Measurements from ENCODE around the gene FAM110D.

Gene FAM110D

GRCh38 chr1:26155370-26156284 is 3.3 kb upstream of the FAM110D start:
- TF ChIP-seq CTCF (IDR thresholded peaks at IDR 0.05; ENCODE audit: low read length): no peak
- TF ChIP-seq EZH2 (IDR thresholded peaks at IDR 0.05; ENCODE audit: borderline replicate concordance, low read length): no peak
- H3K4me3 ChIP-seq (ENCODE audit: low read depth, low read length, poor library complexity, severe bottlenecking): no peak overlapping the region
- no peaks in the 10 kb centered on the region for H3K79me2 ChIP-seq (ENCODE audit: insufficient read depth, low read length)
- peaks cover 6% of the 10 kb centered on the region; the same call in 1 of the 2 replicates for H3K27me3 ChIP-seq (ENCODE audit: insufficient read depth, low read length)
- H3K36me3 ChIP-seq (ENCODE audit: insufficient read depth, low read length): no peaks in the 10 kb centered on the region
- H3K9ac ChIP-seq (ENCODE audit: low read length): no peak overlapping the region
- H3K4me1 ChIP-seq (ENCODE audit: insufficient read depth, low read length, severe bottlenecking): no peaks in the 10 kb centered on the region
- H2AFZ ChIP-seq (ENCODE audit: low read length): no peak overlapping the region
- no peaks in the 10 kb centered on the region for H3F3A ChIP-seq (ENCODE audit: insufficient read depth, low read length)
- H3K4me2 ChIP-seq (ENCODE audit: low read length): no peak overlapping the region
- H3K27ac ChIP-seq (ENCODE audit: low read depth, low read length, poor library complexity, severe bottlenecking): no peak overlapping the region
- H3K9me2 ChIP-seq (ENCODE audit: low read depth, low read length): no peaks in the 10 kb centered on the region
- no peaks in the 10 kb centered on the region for H3K9me3 ChIP-seq (ENCODE audit: low read length)
- H4K20me1 ChIP-seq (ENCODE audit: insufficient read depth, low read length): no peaks in the 10 kb centered on the region

GRCh38 chr1:26156285-26157038 is 2.4 kb upstream of the FAM110D start:
- H3K27me3 ChIP-seq (ENCODE audit: insufficient read depth, low read length): peaks cover 10% of the 10 kb centered on the region; the same call in 1 of the 2 replicates
- no peak overlapping the region for H2AFZ ChIP-seq (ENCODE audit: low read length)
- no peaks in the 10 kb centered on the region for H3K36me3 ChIP-seq (ENCODE audit: insufficient read depth, low read length)
- H3K4me2 ChIP-seq (ENCODE audit: low read length): no peak overlapping the region
- no peaks in the 10 kb centered on the region for H3K9me2 ChIP-seq (ENCODE audit: low read depth, low read length)
- TF ChIP-seq EZH2 (IDR thresholded peaks at IDR 0.05; ENCODE audit: borderline replicate concordance, low read length) (no peak), CTCF (IDR thresholded peaks at IDR 0.05; ENCODE audit: low read length) (no peak)
- H3K4me1 ChIP-seq (ENCODE audit: insufficient read depth, low read length, severe bottlenecking): no peaks in the 10 kb centered on the region
- H3K79me2 ChIP-seq (ENCODE audit: insufficient read depth, low read length): no peaks in the 10 kb centered on the region
- H4K20me1 ChIP-seq (ENCODE audit: insufficient read depth, low read length): no peaks in the 10 kb centered on the region
- H3F3A ChIP-seq (ENCODE audit: insufficient read depth, low read length): no peaks in the 10 kb centered on the region
- H3K9me3 ChIP-seq (ENCODE audit: low read length): no peaks in the 10 kb centered on the region
- no peak overlapping the region for H3K27ac ChIP-seq (ENCODE audit: low read depth, low read length, poor library complexity, severe bottlenecking)
- no peak overlapping the region for H3K4me3 ChIP-seq (ENCODE audit: low read depth, low read length, poor library complexity, severe bottlenecking)
- H3K9ac ChIP-seq (ENCODE audit: low read length): no peak overlapping the region

- no peak overlapping the region for H3K27ac ChIP-seq (ENCODE audit: low read depth, low read length, poor library complexity, severe bottlenecking)
- no peak overlapping the region for H3K4me3 ChIP-seq (ENCODE audit: low read depth, low read length, poor library complexity, severe bottlenecking)
- TF ChIP-seq EZH2 (IDR thresholded peaks at IDR 0.05; ENCODE audit: borderline replicate concordance, low read length): no peak
- no peak for TF ChIP-seq CTCF (IDR thresholded peaks at IDR 0.05; ENCODE audit: low read length)
- no peaks in the 10 kb centered on the region for H3F3A ChIP-seq (ENCODE audit: insufficient read depth, low read length)
- no peaks in the 10 kb centered on the region for H3K79me2 ChIP-seq (ENCODE audit: insufficient read depth, low read length)
- H3K4me2 ChIP-seq (ENCODE audit: low read length): no peak overlapping the region
- no peak overlapping the region for H3K9ac ChIP-seq (ENCODE audit: low read length)
- no peaks in the 10 kb centered on the region for H3K36me3 ChIP-seq (ENCODE audit: insufficient read depth, low read length)
- peaks cover 10% of the 10 kb centered on the region; the same call in 1 of the 2 replicates for H3K27me3 ChIP-seq (ENCODE audit: insufficient read depth, low read length)
- no peaks in the 10 kb centered on the region for H3K4me1 ChIP-seq (ENCODE audit: insufficient read depth, low read length, severe bottlenecking)
- no peaks in the 10 kb centered on the region for H3K9me3 ChIP-seq (ENCODE audit: low read length)
- H4K20me1 ChIP-seq (ENCODE audit: insufficient read depth, low read length): no peaks in the 10 kb centered on the region
- H3K9me2 ChIP-seq (ENCODE audit: low read depth, low read length): no peaks in the 10 kb centered on the region
- H2AFZ ChIP-seq (ENCODE audit: low read length): no peak overlapping the region
Observed at GRCh38 chr1:26158271-26158907, 490 bp upstream of the FAM110D start.
